Type B pancreatic cell (in vitro differentiated cells): Measurements from ENCODE around the gene CUL5. TPM values are rescaled to one million over a fixed set of nuclear protein-coding genes. Genes with fewer than 3 reads are reported as not detected.

Source experiments
- DNase-seq: peaks from one replicate; pipeline ENCODE4 v3.0.0; 2021; ENCODE audit warnings: mixed read lengths; ENCODE audit not compliant: unreplicated experiment; ENCODE audit errors: extremely low spot score
- H3K27ac Mint-ChIP-seq: 2 replicates; pipeline ENCODE4 v1.8.0; 2021; ENCODE audit warnings: mild to moderate bottlenecking, mixed read lengths
- H3K27me3 Mint-ChIP-seq: 2 replicates; pipeline ENCODE4 v1.8.0; 2021; ENCODE audit warnings: mixed read lengths
- H3K36me3 Mint-ChIP-seq: 2 replicates; pipeline ENCODE4 v1.8.0; 2021; ENCODE audit warnings: mixed read lengths
- H3K4me1 Mint-ChIP-seq: one replicate; pipeline ENCODE4 v1.8.0; 2021; ENCODE audit warnings: mixed read lengths; ENCODE audit not compliant: unreplicated experiment
- H3K4me3 Mint-ChIP-seq: 2 replicates; pipeline ENCODE4 v1.8.0; 2021; ENCODE audit warnings: mild to moderate bottlenecking, mixed read lengths
- H3K9me3 Mint-ChIP-seq: 2 replicates; pipeline ENCODE4 v1.8.0; 2021; ENCODE audit warnings: mixed read lengths
- CTCF ChIP-seq: fragments of 200-600 bp; sonication (generic); conservative IDR thresholded peaks from 2 replicates; pipeline ENCODE4 v1.5.0; 2021; ENCODE audit warnings: antibody characterized with exemption, mild to moderate bottlenecking
- total RNA-seq: library from RNA; stranded (reverse); gene quantifications from 2 replicates; pipeline ENCODE4 v1.2.1, GENCODE V29; 2021; ENCODE audit warnings: low replicate concordance

CUL5 gene
- total RNA-seq, 1 donor from 2014 or later, result 37.9 TPM

GRCh38 chr11:108063410-108063809 is 54.7 kb downstream of the CUL5 start:
- Mint-ChIP-seq H3K27me3 (no peaks in the 10 kb centered on the region), H3K27ac (no peak overlapping the region), H3K4me1 (no peaks in the 10 kb centered on the region), H3K4me3 (no peak overlapping the region), H3K36me3 (peaks cover 41% of the 10 kb centered on the region), H3K9me3 (no peaks in the 10 kb centered on the region)
- DNase-seq, result no peak
- no peak for TF ChIP-seq CTCF

GRCh38 chr11:108069947-108070346 is 61.2 kb downstream of the CUL5 start:
- Mint-ChIP-seq H3K4me3 (no peak overlapping the region), H3K9me3 (no peaks in the 10 kb centered on the region), H3K36me3 (peaks cover 26% of the 10 kb centered on the region), H3K27me3 (no peaks in the 10 kb centered on the region), H3K27ac (no peak overlapping the region), H3K4me1 (no peaks in the 10 kb centered on the region)
- TF ChIP-seq CTCF, result no peak
- DNase-seq, result no peak

GRCh38 chr11:108084811-108085210 is 76.1 kb downstream of the CUL5 start:
- Mint-ChIP-seq H3K4me1 (no peaks in the 10 kb centered on the region), H3K27me3 (no peaks in the 10 kb centered on the region), H3K27ac (no peak overlapping the region), H3K4me3 (no peak overlapping the region), H3K36me3 (peaks cover 33% of the 10 kb centered on the region), H3K9me3 (no peaks in the 10 kb centered on the region)
- DNase-seq, result no peak
- no peak for TF ChIP-seq CTCF

- Mint-ChIP-seq H3K27me3 (no peaks in the 10 kb centered on the region), H3K36me3 (peaks cover 29% of the 10 kb centered on the region), H3K4me3 (no peak overlapping the region), H3K27ac (no peak overlapping the region), H3K4me1 (no peaks in the 10 kb centered on the region), H3K9me3 (no peaks in the 10 kb centered on the region)
- no peak for DNase-seq
- no peak for TF ChIP-seq CTCF
These were observed 77.0 kb downstream of the CUL5 start for GRCh38 chr11:108085672-108086071.

GRCh38 chr11:108092134-108092533 is 83.4 kb downstream of the CUL5 start:
- no peaks in the 10 kb centered on the region for H3K4me1 Mint-ChIP-seq
- DNase-seq, result no peak
- no peaks in the 10 kb centered on the region for H3K27me3 Mint-ChIP-seq
- H3K27ac Mint-ChIP-seq, result no peak overlapping the region
- H3K9me3 Mint-ChIP-seq, result no peaks in the 10 kb centered on the region
- H3K36me3 Mint-ChIP-seq, result peaks cover 16% of the 10 kb centered on the region
- no peak overlapping the region for H3K4me3 Mint-ChIP-seq
- TF ChIP-seq CTCF, result no peak
